GM23338 (cell line): Measurements from ENCODE around the gene EPGN. TPM values are rescaled to one million over a fixed set of nuclear protein-coding genes. Genes with fewer than 3 reads are reported as not detected.

ENCODE experiments used
- ATAC-seq: fragments of 200-7000 bp; cut with Tn5 transposase; 3 replicates; pipeline ENCODE4 v1.9.1; 2020
- DNase-seq: peaks from one replicate; pipeline ENCODE4 v3.0.0-alpha.2; 2015; ENCODE audit warnings: low spot score
- H2AFZ ChIP-seq: fragments of 200-600 bp; sonication (generic); 2 replicates; pipeline ENCODE4 v1.8.0; 2016; ENCODE audit warnings: antibody characterized with exemption, mild to moderate bottlenecking, moderate library complexity
- H3F3A ChIP-seq: fragments of 200-600 bp; sonication (generic); replicated peaks from 2 replicates; pipeline ENCODE4 v1.8.0; 2017; ENCODE audit warnings: antibody characterized with exemption, mixed run types, low read depth
- H3K27ac ChIP-seq: fragments of 200-600 bp; sonication (generic); 2 replicates; pipeline ENCODE4 v1.6.1; 2016; ENCODE audit warnings: low read depth
- H3K27me3 ChIP-seq: fragments of 200-600 bp; sonication (generic); 2 replicates; pipeline ENCODE4 v1.8.0; 2016; ENCODE audit warnings: mild to moderate bottlenecking, mixed run types, moderate library complexity; ENCODE audit not compliant: insufficient read depth
- H3K36me3 ChIP-seq: fragments of 200-600 bp; sonication (generic); 2 replicates; pipeline ENCODE4 v1.8.0; 2016; ENCODE audit warnings: mild to moderate bottlenecking; ENCODE audit not compliant: insufficient read depth
- H3K4me1 ChIP-seq: fragments of 200-600 bp; sonication (generic); 2 replicates; pipeline ENCODE4 v1.8.0; 2016; ENCODE audit warnings: mild to moderate bottlenecking, moderate library complexity; ENCODE audit not compliant: insufficient read depth
- H3K4me2 ChIP-seq: fragments of 200-600 bp; sonication (generic); 2 replicates; pipeline ENCODE4 v1.7.1; 2017; ENCODE audit warnings: mixed run types
- H3K4me3 ChIP-seq: fragments of 200-600 bp; sonication (generic); 2 replicates; pipeline ENCODE4 v1.6.1; 2016; ENCODE audit warnings: mixed run types
- H3K79me2 ChIP-seq: fragments of 200-600 bp; sonication (generic); replicated peaks from 2 replicates; pipeline ENCODE4 v1.8.0; 2017; ENCODE audit warnings: mild to moderate bottlenecking; ENCODE audit not compliant: insufficient read depth
- H3K9me2 ChIP-seq: fragments of 200-600 bp; sonication (generic); 2 replicates; pipeline ENCODE4 v1.8.0; 2017; ENCODE audit not compliant: insufficient read depth
- H4K20me1 ChIP-seq: fragments of 200-600 bp; sonication (generic); replicated peaks from 2 replicates; pipeline ENCODE4 v1.8.0; 2017; ENCODE audit warnings: mild to moderate bottlenecking; ENCODE audit not compliant: insufficient read depth
- H3K27ac Mint-ChIP-seq: 2 replicates; pipeline ENCODE4 v1.8.0; 2020; ENCODE audit warnings: inconsistent platforms, mild to moderate bottlenecking, moderate library complexity, mixed read lengths
- H3K27me3 Mint-ChIP-seq: 3 replicates; pipeline ENCODE4 v1.8.0; 2022; ENCODE audit warnings: low read depth, mild to moderate bottlenecking, moderate library complexity, mixed read lengths, inconsistent platforms; ENCODE audit not compliant: insufficient read depth, poor library complexity
- H3K36me3 Mint-ChIP-seq: 3 replicates; pipeline ENCODE4 v1.8.0; 2021; ENCODE audit warnings: low read depth, mild to moderate bottlenecking, inconsistent platforms, moderate library complexity, mixed read lengths
- H3K4me1 Mint-ChIP-seq: 3 replicates; pipeline ENCODE4 v1.8.0; 2020; ENCODE audit warnings: mild to moderate bottlenecking, inconsistent platforms, mixed read lengths
- H3K4me3 Mint-ChIP-seq: 3 replicates; pipeline ENCODE4 v1.8.0; 2021; ENCODE audit warnings: moderate library complexity, mild to moderate bottlenecking, inconsistent platforms, mixed read lengths
- H3K9me3 Mint-ChIP-seq: 3 replicates; pipeline ENCODE4 v1.8.0; 2020; ENCODE audit warnings: moderate library complexity, mild to moderate bottlenecking, inconsistent platforms, mixed read lengths
- CREB1 ChIP-seq: fragments of 250-450 bp; sonication (Bioruptor Pico); IDR thresholded peaks from 2 replicates; pipeline ENCODE4 v1.5.0; 2020; ENCODE audit warnings: low read depth, mild to moderate bottlenecking, moderate library complexity
- EZH2 ChIP-seq: fragments of 200-600 bp; sonication (generic); IDR thresholded peaks from one replicate; pipeline ENCODE4 v1.8.0; 2017; ENCODE audit warnings: antibody characterized with exemption, mild to moderate bottlenecking, low read depth; ENCODE audit not compliant: unreplicated experiment
- EZH2phosphoT487 ChIP-seq: fragments of 200-600 bp; sonication (generic); IDR thresholded peaks from one replicate; pipeline ENCODE4 v1.8.1; 2018; ENCODE audit warnings: antibody characterized with exemption; ENCODE audit not compliant: unreplicated experiment
- NANOG ChIP-seq: IDR thresholded peaks from 2 replicates; pipeline ENCODE4 v1.6.1; 2016; ENCODE audit warnings: antibody characterized with exemption, borderline replicate concordance
- POLR2AphosphoS5 ChIP-seq: IDR thresholded peaks from 2 replicates; pipeline ENCODE4 v1.6.1; 2016; ENCODE audit warnings: antibody characterized with exemption, low read depth
- STAT1 ChIP-seq: IDR thresholded peaks from one replicate; pipeline ENCODE4 v1.6.1; 2016; ENCODE audit warnings: antibody characterized with exemption; ENCODE audit not compliant: unreplicated experiment
- ZNF114 ChIP-seq: fragments of 250-450 bp; sonication (Bioruptor Pico); IDR thresholded peaks from 2 replicates; pipeline ENCODE4 v1.5.0; 2020; ENCODE audit warnings: mild to moderate bottlenecking, moderate library complexity
- ZNF331 ChIP-seq: fragments of 250-450 bp; sonication (Bioruptor Pico); IDR thresholded peaks from 2 replicates; pipeline ENCODE4 v1.5.0; 2020; ENCODE audit warnings: low read depth, mild to moderate bottlenecking, moderate library complexity
- polyA plus RNA-seq: library from polyadenylated mRNA; unstranded; fragments of >200 nt; fragmentation: Nextera tagmentation; extraction: Ambion mirVana; gene quantifications from 2 replicates; pipeline ENCODE4 v1.2.1, GENCODE V29; 2016
- total RNA-seq: library from RNA; depleted of rRNA; stranded (reverse); fragments of >200 nt; shearing (Covaris generic); gene quantifications from 2 replicates; pipeline ENCODE4 v1.2.3, GENCODE V29; 2014
- TF ChIP-seq, protein P1 (sequence below), 2 experiments: fragments of 200-600 bp in 1 of 2; sonication (generic) in 1 of 2; conservative IDR thresholded peaks; 2 replicates each; pipeline versions ENCODE4 v1.5.1 to v1.6.1; 2016 to 2017; ENCODE audit warnings: antibody characterized with exemption in 2 of 2, low read depth in 2 of 2, mild to moderate bottlenecking in 2 of 2, moderate library complexity in 1 of 2
- TF ChIP-seq, protein P2 (sequence below): fragments of 250-450 bp; sonication (Bioruptor Pico); IDR thresholded peaks from 2 replicates; pipeline ENCODE4 v1.5.0; 2020; ENCODE audit warnings: mild to moderate bottlenecking, moderate library complexity
- TF ChIP-seq, protein P3 (sequence below): IDR thresholded peaks from one replicate; pipeline ENCODE4 v1.6.1; 2018; ENCODE audit warnings: antibody characterized with exemption; ENCODE audit not compliant: unreplicated experiment

Gene EPGN
- total and polyA plus RNA-seq, 2 experiments from 2014 or later: not detected

DNA sequence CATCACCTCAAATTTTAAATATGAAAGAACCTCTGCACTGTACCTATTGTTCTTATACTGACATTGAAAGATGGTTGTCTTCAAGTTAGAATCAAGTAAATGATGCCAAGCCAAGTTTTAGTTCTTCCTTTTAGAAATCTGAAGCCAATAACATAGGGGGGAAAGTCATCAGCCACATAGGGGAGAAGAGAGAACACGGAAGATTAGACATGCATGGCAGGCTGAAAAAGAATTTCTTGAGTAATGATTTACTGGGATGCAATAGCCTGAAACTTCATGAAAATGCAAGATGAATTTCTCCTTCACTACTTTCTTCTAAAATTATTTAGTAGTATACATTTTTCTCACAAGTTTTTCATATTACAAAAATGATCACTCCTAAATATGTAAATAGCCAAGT, 13.6 kb upstream of the EPGN start (continued):
- TF ChIP-seq, protein P1, sequence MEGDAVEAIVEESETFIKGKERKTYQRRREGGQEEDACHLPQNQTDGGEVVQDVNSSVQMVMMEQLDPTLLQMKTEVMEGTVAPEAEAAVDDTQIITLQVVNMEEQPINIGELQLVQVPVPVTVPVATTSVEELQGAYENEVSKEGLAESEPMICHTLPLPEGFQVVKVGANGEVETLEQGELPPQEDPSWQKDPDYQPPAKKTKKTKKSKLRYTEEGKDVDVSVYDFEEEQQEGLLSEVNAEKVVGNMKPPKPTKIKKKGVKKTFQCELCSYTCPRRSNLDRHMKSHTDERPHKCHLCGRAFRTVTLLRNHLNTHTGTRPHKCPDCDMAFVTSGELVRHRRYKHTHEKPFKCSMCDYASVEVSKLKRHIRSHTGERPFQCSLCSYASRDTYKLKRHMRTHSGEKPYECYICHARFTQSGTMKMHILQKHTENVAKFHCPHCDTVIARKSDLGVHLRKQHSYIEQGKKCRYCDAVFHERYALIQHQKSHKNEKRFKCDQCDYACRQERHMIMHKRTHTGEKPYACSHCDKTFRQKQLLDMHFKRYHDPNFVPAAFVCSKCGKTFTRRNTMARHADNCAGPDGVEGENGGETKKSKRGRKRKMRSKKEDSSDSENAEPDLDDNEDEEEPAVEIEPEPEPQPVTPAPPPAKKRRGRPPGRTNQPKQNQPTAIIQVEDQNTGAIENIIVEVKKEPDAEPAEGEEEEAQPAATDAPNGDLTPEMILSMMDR (conservative IDR thresholded peaks at IDR 0.05; ENCODE audit: low read depth in 2 of 2): no peak

DNA sequence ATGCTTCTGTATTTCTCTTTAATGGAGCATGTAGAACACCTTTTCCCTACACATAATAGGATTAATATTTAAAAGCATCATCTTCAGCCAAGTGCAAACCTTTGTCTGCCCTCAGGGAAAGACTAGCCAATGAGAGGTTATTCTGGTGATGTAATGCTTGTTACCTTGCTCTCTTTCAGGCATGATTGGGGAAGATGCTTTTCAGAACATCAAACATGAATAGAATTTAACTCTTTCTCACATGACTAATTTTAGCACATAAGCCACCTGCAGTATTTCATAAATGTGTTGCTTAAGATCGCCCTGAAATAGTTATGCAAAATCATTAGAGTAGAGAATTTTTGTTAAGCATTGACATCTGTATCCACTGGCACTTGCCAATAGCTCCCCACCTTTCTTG, 10.7 kb upstream of the EPGN start:
- Histone ChIP-seq H3K27ac (no peak overlapping the region), H3K4me2 (no peak overlapping the region), H3K79me2 (no peaks in the 10 kb centered on the region), H3K4me3 (no peak overlapping the region), H3K36me3 (no peaks in the 10 kb centered on the region), H3K27me3 (no peaks in the 10 kb centered on the region), H3K9me2 (no peaks in the 10 kb centered on the region), H3K4me1 (no peaks in the 10 kb centered on the region), H2AFZ (no peak overlapping the region), H4K20me1 (no peaks in the 10 kb centered on the region), H3F3A (no peaks in the 10 kb centered on the region)
- ATAC-seq (no peak), DNase-seq (no peak)
- no peaks in the 10 kb centered on the region for H3K27me3 Mint-ChIP-seq
- no peaks in the 10 kb centered on the region for H3K4me1 Mint-ChIP-seq
- H3K36me3 Mint-ChIP-seq: no peaks in the 10 kb centered on the region
- H3K27ac Mint-ChIP-seq: no peak overlapping the region
- H3K9me3 Mint-ChIP-seq: no peaks in the 10 kb centered on the region
- H3K4me3 Mint-ChIP-seq: no peak overlapping the region
- no peak for TF ChIP-seq EZH2
- TF ChIP-seq, protein P2, sequence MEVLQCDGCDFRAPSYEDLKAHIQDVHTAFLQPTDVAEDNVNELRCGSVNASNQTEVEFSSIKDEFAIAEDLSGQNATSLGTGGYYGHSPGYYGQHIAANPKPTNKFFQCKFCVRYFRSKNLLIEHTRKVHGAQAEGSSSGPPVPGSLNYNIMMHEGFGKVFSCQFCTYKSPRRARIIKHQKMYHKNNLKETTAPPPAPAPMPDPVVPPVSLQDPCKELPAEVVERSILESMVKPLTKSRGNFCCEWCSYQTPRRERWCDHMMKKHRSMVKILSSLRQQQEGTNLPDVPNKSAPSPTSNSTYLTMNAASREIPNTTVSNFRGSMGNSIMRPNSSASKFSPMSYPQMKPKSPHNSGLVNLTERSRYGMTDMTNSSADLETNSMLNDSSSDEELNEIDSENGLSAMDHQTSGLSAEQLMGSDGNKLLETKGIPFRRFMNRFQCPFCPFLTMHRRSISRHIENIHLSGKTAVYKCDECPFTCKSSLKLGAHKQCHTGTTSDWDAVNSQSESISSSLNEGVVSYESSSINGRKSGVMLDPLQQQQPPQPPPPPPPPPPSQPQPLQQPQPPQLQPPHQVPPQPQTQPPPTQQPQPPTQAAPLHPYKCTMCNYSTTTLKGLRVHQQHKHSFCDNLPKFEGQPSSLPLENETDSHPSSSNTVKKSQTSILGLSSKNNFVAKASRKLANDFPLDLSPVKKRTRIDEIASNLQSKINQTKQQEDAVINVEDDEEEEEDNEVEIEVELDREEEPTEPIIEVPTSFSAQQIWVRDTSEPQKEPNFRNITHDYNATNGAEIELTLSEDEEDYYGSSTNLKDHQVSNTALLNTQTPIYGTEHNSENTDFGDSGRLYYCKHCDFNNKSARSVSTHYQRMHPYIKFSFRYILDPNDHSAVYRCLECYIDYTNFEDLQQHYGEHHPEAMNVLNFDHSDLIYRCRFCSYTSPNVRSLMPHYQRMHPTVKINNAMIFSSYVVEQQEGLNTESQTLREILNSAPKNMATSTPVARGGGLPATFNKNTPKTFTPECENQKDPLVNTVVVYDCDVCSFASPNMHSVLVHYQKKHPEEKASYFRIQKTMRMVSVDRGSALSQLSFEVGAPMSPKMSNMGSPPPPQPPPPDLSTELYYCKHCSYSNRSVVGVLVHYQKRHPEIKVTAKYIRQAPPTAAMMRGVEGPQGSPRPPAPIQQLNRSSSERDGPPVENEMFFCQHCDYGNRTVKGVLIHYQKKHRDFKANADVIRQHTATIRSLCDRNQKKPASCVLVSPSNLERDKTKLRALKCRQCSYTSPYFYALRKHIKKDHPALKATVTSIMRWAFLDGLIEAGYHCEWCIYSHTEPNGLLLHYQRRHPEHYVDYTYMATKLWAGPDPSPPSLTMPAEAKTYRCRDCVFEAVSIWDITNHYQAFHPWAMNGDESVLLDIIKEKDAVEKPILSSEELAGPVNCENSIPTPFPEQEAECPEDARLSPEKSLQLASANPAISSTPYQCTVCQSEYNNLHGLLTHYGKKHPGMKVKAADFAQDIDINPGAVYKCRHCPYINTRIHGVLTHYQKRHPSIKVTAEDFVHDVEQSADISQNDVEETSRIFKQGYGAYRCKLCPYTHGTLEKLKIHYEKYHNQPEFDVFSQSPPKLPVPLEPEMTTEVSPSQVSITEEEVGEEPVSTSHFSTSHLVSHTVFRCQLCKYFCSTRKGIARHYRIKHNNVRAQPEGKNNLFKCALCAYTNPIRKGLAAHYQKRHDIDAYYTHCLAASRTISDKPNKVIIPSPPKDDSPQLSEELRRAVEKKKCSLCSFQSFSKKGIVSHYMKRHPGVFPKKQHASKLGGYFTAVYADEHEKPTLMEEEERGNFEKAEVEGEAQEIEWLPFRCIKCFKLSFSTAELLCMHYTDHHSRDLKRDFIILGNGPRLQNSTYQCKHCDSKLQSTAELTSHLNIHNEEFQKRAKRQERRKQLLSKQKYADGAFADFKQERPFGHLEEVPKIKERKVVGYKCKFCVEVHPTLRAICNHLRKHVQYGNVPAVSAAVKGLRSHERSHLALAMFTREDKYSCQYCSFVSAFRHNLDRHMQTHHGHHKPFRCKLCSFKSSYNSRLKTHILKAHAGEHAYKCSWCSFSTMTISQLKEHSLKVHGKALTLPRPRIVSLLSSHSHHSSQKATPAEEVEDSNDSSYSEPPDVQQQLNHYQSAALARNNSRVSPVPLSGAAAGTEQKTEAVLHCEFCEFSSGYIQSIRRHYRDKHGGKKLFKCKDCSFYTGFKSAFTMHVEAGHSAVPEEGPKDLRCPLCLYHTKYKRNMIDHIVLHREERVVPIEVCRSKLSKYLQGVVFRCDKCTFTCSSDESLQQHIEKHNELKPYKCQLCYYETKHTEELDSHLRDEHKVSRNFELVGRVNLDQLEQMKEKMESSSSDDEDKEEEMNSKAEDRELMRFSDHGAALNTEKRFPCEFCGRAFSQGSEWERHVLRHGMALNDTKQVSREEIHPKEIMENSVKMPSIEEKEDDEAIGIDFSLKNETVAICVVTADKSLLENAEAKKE (CRISPR knock-in tag): no peak
- TF ChIP-seq, protein P3, sequence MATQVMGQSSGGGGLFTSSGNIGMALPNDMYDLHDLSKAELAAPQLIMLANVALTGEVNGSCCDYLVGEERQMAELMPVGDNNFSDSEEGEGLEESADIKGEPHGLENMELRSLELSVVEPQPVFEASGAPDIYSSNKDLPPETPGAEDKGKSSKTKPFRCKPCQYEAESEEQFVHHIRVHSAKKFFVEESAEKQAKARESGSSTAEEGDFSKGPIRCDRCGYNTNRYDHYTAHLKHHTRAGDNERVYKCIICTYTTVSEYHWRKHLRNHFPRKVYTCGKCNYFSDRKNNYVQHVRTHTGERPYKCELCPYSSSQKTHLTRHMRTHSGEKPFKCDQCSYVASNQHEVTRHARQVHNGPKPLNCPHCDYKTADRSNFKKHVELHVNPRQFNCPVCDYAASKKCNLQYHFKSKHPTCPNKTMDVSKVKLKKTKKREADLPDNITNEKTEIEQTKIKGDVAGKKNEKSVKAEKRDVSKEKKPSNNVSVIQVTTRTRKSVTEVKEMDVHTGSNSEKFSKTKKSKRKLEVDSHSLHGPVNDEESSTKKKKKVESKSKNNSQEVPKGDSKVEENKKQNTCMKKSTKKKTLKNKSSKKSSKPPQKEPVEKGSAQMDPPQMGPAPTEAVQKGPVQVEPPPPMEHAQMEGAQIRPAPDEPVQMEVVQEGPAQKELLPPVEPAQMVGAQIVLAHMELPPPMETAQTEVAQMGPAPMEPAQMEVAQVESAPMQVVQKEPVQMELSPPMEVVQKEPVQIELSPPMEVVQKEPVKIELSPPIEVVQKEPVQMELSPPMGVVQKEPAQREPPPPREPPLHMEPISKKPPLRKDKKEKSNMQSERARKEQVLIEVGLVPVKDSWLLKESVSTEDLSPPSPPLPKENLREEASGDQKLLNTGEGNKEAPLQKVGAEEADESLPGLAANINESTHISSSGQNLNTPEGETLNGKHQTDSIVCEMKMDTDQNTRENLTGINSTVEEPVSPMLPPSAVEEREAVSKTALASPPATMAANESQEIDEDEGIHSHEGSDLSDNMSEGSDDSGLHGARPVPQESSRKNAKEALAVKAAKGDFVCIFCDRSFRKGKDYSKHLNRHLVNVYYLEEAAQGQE: no peak
- no peak for TF ChIP-seq NANOG
- TF ChIP-seq ZNF114 (CRISPR knock-in tag): no peak
- no peak for TF ChIP-seq STAT1
- no peak for TF ChIP-seq CREB1 (CRISPR knock-in tag)
- TF ChIP-seq, protein P1 (conservative IDR thresholded peaks at IDR 0.05; ENCODE audit: low read depth in 2 of 2): no peak
- TF ChIP-seq ZNF331 (CRISPR knock-in tag): no peak
- no peak for TF ChIP-seq EZH2phosphoT487
- no peak for TF ChIP-seq POLR2AphosphoS5
